DMS53 treated with DMSO at 0.1 percent for 48 hours (cell line): ENCODE measurements around the gene ATXN1.

Source experiments
- DNase-seq: peaks from one replicate; lab custom pipeline; 2025; ENCODE audit not compliant: unreplicated experiment; lab: John Stamatoyannopoulos, UW

ATXN1 gene

GRCh38 chr6:16783952-16784565 lies 22.8 kb upstream of the ATXN1 start:
- DNase-seq, result no peak

DNA sequence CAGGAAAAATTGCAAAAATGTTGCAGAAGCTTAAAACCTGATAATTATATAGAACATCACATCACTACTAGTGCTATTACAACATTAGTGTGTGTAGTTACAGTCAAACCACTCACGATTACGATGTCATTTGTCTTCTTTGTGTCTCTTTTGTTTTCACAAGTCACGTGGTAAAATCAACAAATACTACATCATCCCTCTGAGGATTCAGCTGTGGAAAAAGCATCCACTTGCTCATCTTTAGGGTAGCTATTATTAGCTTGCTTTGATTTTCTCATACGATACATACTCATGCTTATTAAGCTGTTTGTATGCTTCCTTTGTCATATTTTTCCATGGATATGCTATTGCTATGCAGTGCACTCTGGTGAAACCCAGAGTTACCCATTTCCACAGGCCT lies 22.2 kb upstream of the ATXN1 start:
- DNase-seq, result peak; percentile 80

DNA sequence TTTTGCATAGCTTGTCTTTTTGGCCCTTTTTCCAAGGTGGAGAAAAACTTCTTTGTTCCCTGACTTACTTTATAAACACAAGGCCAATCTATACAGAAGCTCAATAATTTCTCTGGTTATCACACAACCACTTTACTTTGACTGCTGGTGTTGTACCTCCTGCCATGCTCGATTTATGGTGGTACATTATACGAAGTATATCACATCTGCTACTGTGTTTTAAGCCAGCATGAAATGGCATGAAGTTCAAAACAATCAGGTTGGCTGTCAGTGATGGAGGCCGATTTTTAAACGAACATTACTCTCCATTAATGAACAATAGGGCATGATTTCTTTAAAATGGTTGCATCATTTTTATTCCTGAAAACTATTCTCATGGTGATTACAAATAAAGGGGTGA lies 21.0 kb upstream of the ATXN1 start:
- DNase-seq, result no peak

DNA sequence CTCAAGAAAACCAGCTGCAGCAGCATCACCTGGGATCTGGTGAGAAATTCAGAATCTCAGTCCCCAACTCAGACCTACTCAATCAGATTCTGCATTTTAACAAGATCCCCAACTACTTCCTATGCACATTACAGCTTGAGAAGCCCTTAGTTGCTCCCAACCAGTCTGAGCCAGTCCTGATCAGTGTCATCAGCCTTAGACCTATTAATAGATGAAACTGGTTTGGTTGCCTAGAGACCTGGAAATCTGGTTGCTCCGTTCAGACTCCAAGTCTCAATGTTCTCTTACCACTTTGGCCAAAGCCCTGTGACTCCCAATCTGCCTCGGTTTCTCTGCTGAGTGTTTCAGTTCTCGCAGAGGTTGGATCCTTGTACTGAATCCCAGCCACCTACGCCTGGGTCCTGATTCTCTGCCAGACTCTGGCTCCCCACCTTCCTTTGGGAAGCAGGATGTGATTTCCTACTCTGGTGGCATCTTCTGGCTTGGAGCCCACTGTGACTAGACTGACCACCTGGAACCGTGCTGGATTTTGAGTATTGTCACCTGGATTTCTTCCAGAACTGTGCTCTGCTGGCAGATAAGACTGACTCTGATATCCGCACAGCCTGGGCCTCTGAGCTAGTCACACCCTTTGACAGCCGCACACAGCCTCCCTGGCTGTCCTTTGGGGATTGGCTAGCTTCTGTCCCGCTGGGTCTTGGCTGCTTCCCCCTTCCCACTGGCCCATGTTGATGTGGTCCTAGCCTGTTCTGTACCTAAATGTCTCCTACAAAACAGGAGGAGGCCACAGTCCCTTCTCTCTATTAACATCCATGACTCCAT lies 20.3 kb upstream of the ATXN1 start:
- peak; percentile 61 for DNase-seq

- DNase-seq, result no peak
Measured at GRCh38 chr6:16778521-16778920, 17.3 kb upstream of the ATXN1 start.

- DNase-seq, result no peak
Measured at GRCh38 chr6:16777794-16778193, 16.5 kb upstream of the ATXN1 start.

- DNase-seq, result no peak
Measured at GRCh38 chr6:16776394-16777017, 15.2 kb upstream of the ATXN1 start.

GRCh38 chr6:16774437-16774836 lies 13.2 kb upstream of the ATXN1 start:
- no peak for DNase-seq

GRCh38 chr6:16773362-16773761 lies 12.1 kb upstream of the ATXN1 start:
- DNase-seq, result no peak

- DNase-seq, result peak; percentile 73
Measured at GRCh38 chr6:16770701-16771569, 9.7 kb upstream of the ATXN1 start.

DNA sequence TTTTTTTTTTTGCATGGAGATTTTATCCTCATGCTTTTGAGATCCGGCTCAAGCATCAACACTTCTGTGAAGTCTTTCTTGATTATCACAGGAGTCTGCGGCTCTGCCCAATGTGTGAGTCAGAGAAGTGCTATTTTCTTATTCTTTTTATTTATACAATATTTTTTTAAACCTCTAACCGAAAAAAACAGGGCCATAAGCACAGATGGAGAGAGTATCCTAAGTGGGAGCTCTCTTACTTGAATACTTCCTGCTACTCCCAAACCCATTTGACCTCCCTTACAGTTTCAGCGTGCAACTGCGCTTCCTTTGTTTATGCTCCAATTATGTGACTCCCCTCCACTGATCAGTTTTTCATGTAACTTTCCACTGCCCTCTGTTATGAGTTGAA lies 8.7 kb upstream of the ATXN1 start:
- no peak for DNase-seq

GRCh38 chr6:16769131-16769985 lies 8.1 kb upstream of the ATXN1 start:
- no peak for DNase-seq

DNA sequence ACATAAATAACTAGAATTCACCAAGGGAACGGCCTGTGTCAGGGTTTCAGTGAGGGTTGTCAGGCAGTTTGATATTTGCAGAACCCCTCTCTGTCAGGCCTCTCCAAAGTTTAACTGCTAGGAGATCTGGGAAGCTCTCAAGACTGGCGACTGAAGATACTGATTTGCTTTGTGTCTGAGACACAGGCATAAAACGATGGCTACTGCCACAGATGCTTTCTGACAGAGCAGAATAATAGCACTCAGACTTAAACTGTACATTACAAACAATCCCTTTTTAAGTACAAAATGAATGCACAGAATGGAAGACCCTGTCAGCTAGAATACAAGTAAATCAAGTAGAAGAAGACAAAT lies 7.2 kb upstream of the ATXN1 start:
- no peak for DNase-seq

DNA sequence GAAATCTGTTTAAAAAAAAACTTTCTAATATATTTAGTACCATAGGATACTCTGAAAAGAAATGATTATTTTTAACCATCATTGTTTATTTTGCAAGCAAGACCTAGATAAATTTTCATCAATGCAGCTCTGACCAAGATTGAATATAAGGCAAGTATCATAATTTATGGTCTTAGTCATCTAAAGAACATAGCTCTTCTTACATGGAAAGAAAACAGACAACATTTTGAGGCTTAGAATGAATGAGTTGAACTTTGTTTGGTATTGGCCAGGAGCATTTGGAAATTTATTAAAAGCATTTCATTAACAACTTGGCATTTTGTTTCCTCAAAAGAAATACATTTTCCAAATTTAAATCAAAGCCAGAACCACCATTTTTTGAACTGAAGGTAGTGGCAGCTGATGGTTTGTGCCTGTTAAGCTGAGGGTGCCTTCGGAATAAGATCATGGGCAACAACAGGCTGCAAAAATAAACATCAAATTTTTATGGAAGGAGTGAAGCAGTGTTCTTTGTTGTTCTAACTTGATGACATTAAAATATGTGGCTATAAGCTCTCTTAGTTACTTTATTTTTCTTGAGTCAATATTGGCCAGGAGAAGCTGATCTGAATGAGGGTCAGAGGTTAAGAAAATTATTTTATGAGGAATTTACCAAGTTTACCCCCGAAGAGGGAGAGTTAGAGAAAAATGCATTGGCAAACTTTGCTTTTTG lies 6.7 kb upstream of the ATXN1 start:
- no peak for DNase-seq

- DNase-seq, result no peak
Measured at GRCh38 chr6:16766836-16767745, 5.8 kb upstream of the ATXN1 start.

GRCh38 chr6:16766043-16766536 lies 4.8 kb upstream of the ATXN1 start:
- no peak for DNase-seq

- no peak for DNase-seq
Measured at GRCh38 chr6:16765235-16765634, 4.0 kb upstream of the ATXN1 start.

- no peak for DNase-seq
Measured at GRCh38 chr6:16764188-16764950, 3.1 kb upstream of the ATXN1 start.
